Muscle layer of duodenum (tissue), 2 donors: Measurements from ENCODE around the gene SETX.

Experiments
- H3K27ac ChIP-seq: one replicate; pipeline ENCODE4 v1.7.0; 2013; ENCODE audit warnings: mild to moderate bottlenecking, low read length
- H3K27me3 ChIP-seq: one replicate; pipeline ENCODE4 v1.7.0; 2013; ENCODE audit warnings: low read depth, mild to moderate bottlenecking, control low read depth, low read length
- H3K36me3 ChIP-seq, 2 donors: one replicate each; pipeline ENCODE4 v1.7.0; 2013; ENCODE audit warnings: low read length in 2 of 2, control low read depth in 1 of 2, mild to moderate bottlenecking in 1 of 2; ENCODE audit not compliant: insufficient read depth in 2 of 2, control insufficient read depth in 1 of 2
- H3K4me1 ChIP-seq, 2 donors: one replicate each; pipeline ENCODE4 v1.7.0; 2013; ENCODE audit warnings: low read length in 2 of 2, mild to moderate bottlenecking in 2 of 2, control low read depth in 1 of 2, moderate library complexity in 1 of 2; ENCODE audit not compliant: insufficient read depth in 2 of 2, control insufficient read depth in 1 of 2
- H3K4me3 ChIP-seq, 2 donors: one replicate each; pipeline ENCODE4 v1.7.0; 2013; ENCODE audit warnings: low read length in 2 of 2, low read depth in 1 of 2, mild to moderate bottlenecking in 1 of 2
- H3K9me3 ChIP-seq, 2 donors: one replicate each; pipeline ENCODE4 v1.7.0; 2013; ENCODE audit warnings: low read length in 2 of 2, control low read depth in 1 of 2, mild to moderate bottlenecking in 1 of 2; ENCODE audit not compliant: control insufficient read depth in 1 of 2
- donor health status: healthy.

Gene SETX

DNA sequence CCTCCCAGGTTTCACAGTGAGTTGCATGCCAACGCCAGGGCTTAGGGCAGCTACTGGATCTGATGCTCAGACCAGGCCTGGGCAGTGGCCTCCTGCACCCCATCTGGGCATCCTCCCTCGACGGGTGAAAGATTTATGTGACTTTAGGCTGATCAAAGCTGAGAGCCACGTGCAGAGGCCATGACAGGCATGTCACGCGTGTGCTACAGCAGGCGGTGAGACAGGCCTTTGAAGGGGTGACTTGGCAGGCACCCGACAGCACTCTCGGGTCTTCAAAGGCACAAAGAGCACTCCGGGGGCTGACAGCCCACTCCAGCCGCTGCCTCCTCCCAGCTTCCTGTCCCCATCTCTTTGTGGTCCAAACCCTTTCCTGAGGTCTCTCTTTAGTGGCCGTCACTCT is 126.7 kb downstream of the SETX start:
- no peaks in the 10 kb centered on the region for H3K27me3 ChIP-seq
- no peak overlapping the region for H3K4me3 ChIP-seq
- no peaks in the 10 kb centered on the region for H3K9me3 ChIP-seq
- no peaks in the 10 kb centered on the region for H3K4me1 ChIP-seq
- H3K36me3 ChIP-seq: no peaks in the 10 kb centered on the region
- H3K27ac ChIP-seq: no peak overlapping the region

DNA sequence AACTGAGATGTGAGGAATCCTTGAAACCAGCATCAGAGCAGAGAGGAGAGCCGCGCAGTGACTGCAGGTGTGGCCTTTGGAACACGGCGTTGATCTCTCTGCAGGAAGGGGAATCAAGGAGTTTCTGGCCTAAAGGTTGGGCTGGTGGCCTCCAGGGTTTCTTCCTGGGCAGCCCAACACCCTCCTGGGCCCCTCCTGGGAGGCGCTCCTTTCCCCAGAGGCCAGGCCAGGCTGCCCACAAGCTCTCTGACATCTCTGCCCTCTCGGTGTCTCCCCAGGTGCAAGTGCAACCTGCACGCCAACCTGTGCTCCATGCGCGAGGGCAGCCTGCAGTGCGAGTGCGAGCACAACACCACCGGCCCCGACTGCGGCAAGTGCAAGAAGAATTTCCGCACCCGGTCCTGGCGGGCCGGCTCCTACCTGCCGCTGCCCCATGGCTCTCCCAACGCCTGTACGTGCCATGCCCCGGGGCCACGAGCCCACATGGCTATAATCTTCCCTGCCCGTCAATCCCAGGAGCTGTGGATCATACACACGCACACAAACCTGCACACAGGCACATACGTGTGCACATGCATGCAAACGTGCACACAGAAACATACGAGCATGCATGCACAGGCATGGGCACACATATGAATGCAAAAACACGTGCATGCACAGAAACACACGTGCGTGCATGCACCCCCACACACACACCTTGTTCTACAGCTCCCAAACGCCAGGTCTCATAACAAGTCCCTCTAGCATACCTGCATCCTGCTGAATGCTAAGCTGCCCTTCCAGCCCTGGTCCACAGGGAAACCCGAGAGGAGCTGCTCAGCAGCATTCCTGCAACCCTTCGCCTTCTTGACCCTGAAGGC is 128.0 kb downstream of the SETX start:
- no peaks in the 10 kb centered on the region for H3K4me1 ChIP-seq
- H3K27ac ChIP-seq: no peak overlapping the region
- H3K4me3 ChIP-seq: no peak overlapping the region
- no peaks in the 10 kb centered on the region for H3K9me3 ChIP-seq
- no peaks in the 10 kb centered on the region for H3K27me3 ChIP-seq
- no peaks in the 10 kb centered on the region for H3K36me3 ChIP-seq

DNA sequence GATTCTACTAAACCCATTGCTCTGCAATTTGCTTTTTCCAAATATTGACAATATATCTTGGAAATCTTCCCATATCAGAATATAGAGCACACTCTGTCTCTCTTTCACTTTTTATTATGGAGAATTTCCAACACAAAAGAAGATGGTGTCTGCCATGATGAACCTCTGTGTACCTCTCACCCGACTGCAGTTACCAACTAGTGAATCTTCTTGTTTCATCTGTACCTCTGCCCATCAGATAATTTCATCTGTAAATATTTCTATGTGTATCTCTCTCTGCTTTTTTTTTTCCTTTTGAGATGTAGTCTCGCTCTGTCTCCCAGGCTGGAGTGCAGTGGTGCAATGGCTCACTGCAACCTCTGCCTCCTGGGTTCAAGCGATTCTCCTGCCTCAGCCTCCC is 130.1 kb downstream of the SETX start:
- Histone ChIP-seq H3K27me3 (no peaks in the 10 kb centered on the region), H3K36me3 (no peaks in the 10 kb centered on the region), H3K9me3 (no peaks in the 10 kb centered on the region), H3K4me1 (no peaks in the 10 kb centered on the region), H3K4me3 (no peak overlapping the region), H3K27ac (no peak overlapping the region)

DNA sequence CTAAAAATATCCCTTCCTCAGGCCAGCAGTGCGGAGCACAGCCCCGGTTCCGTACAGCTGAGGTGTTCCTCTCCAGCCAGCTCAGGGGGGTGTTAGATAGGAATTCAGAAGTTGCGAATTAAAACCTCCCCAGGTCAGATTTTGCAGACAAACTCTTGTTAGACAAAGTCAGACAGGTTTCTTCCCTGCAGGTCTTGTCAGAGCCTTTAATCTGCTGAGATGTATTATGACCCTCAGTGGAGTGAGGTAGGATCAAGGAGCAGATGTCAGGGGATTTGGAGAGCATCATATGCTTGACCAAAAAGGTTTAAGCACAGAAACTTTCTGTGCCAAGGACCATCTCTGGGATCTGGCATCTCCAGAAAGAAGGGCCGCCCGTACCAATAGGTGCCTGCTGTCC is 132.8 kb downstream of the SETX start:
- Histone ChIP-seq H3K27me3 (no peaks in the 10 kb centered on the region), H3K4me3 (no peak overlapping the region), H3K9me3 (no peaks in the 10 kb centered on the region), H3K4me1 (no peaks in the 10 kb centered on the region), H3K36me3 (no peaks in the 10 kb centered on the region), H3K27ac (no peak overlapping the region)

DNA sequence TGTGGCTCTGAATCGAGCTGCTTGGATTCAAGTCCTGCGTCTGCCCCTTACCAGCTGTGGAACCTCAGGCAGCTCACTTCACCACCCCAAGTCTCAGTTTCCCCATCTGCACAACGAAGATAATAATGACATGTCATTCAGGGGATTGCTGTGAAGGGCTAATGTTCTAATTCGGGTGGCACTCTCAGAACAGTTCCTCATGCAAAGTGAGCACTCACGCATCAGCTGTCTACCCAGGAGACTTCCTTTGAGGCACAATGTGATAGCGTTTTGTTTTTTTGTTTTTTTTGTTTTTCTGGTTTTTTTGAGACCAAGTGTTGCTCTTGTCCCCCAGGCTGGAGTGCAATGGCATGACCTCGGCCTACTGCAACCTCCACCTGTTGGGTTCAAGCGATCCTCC is 136.6 kb downstream of the SETX start:
- Histone ChIP-seq H3K27ac (no peak overlapping the region), H3K4me1 (peaks cover 0 to 4% of the 10 kb centered on the region in 2 donors)

DNA sequence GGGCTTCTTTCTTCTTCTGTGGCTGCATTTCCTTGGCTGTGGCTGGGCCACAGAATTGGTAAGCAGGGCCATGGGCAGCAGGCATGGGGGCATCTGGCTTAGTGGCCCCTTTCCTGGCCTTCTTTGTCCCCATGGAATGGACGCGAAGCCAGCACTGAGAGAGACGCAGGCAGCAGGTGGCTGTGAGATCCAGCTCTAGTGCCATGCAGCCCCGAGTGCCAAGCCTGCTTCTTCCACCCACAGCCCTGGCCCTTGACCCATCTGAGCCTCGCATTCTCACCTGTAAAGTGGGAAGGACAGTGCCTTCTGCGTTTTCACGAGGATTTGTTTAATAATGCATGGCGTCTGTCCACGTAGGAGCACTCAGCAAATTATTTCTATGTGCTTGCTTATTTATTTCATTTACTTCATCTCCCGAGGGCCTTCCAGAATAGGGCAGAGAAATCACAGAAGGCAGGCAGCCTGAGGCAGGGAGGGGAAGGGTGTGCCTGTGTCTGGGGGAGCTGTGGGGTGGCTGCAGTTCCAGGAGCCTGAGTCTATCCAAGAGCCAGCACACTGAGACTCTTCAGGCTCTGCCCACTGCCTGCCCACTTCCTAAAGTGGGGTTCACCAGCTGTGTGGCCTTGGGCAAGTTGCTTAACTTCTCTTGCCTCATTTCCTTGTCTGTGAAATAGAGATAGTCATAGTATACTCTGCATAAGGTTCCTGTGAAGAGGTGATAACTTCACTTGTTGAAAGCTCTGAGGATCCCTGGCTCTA is 137.7 kb downstream of the SETX start:
- Histone ChIP-seq H3K4me3 (no peak overlapping the region), H3K4me1 (peaks cover 0 to 4% of the 10 kb centered on the region in 2 donors), H3K27ac (no peak overlapping the region)

More for the DNA sequence above, 136.6 kb downstream of the SETX start:
- no peaks in the 10 kb centered on the region for H3K36me3 ChIP-seq
- no peak overlapping the region for H3K4me3 ChIP-seq
- H3K27me3 ChIP-seq: no peaks in the 10 kb centered on the region
- no peaks in the 10 kb centered on the region for H3K9me3 ChIP-seq

DNA sequence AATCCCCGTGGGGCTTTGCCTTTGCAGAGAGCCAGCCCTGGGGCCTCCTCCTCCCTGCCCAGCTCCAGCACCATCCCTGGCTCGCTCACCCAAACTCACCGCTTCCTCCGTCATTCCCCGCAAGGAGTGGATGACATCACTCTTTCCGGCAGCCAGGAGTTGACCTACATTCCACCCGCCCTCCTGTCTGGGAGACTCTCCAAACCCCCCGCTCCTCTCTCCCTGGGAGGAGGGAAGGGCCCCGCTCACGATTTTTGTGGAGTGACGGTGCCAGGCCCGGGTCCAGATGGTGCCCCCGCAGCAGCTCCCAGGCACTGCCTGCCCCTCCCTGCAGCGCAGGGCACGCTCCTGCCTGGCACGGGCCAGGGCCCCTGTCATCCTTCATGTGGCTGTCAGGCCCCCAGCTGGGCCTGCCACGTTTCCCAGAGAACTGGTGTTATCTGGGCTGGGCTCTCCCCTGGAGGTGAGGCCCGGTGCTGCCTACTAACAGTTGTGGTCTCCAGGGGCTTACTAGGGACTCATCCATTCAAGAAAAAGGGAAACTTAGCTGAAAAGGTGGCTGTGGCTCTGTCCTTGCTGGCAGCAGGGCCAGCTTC is 140.7 kb downstream of the SETX start:
- Histone ChIP-seq H3K4me3 (no peak overlapping the region), H3K27ac (no peak overlapping the region), H3K36me3 (no peaks in the 10 kb centered on the region), H3K9me3 (no peaks in the 10 kb centered on the region), H3K4me1 (peaks cover 0 to 4% of the 10 kb centered on the region in 2 donors), H3K27me3 (no peaks in the 10 kb centered on the region)

More for the DNA sequence above, 137.7 kb downstream of the SETX start:
- no peaks in the 10 kb centered on the region for H3K36me3 ChIP-seq
- H3K9me3 ChIP-seq: no peaks in the 10 kb centered on the region
- H3K27me3 ChIP-seq: no peaks in the 10 kb centered on the region

DNA sequence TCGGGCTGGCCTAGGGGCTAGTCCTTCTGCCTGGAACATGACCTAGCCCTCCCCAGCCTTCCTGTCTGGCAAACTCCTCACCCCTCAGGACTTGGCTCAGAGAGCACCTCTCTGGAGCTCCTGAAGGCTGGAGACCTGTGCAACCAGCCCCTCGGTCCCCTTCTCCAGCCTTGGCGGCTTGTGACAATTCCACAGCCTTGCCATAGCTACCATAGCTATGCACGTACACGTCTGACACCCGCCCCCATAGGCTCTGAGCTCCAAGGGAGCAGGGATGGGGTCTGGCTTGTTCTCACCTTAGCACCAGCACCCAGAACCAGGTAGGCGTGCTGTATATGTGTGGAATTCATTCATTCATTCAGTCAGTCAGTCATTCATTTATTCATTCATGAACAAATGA is 143.2 kb downstream of the SETX start:
- H3K4me3 ChIP-seq: no peak overlapping the region
- peaks cover 0 to 4% of the 10 kb centered on the region in 2 donors for H3K4me1 ChIP-seq
- H3K9me3 ChIP-seq: no peaks in the 10 kb centered on the region
- H3K27ac ChIP-seq: no peak overlapping the region
- no peaks in the 10 kb centered on the region for H3K36me3 ChIP-seq
- H3K27me3 ChIP-seq: no peaks in the 10 kb centered on the region
